SU-DHL-6 (cell line): ENCODE data around the gene DNASE1L1.

ENCODE experiments used
- EZH2phosphoT487 ChIP-seq: fragments of 200-600 bp; sonication (generic), shearing (Covaris generic); conservative IDR thresholded peaks from 2 replicates; pipeline ENCODE4 v1.6.1; 2018; ENCODE audit warnings: mild to moderate bottlenecking, antibody characterized with exemption, low read length, moderate library complexity, mixed read lengths
- TF ChIP-seq, protein P1 (sequence below): fragments of 200-600 bp; sonication (generic); IDR thresholded peaks from one replicate; pipeline ENCODE4 v1.5.1; 2017; ENCODE audit warnings: antibody characterized with exemption, mild to moderate bottlenecking, low read length, moderate library complexity; ENCODE audit not compliant: insufficient read depth, poor library complexity, severe bottlenecking

DNA sequence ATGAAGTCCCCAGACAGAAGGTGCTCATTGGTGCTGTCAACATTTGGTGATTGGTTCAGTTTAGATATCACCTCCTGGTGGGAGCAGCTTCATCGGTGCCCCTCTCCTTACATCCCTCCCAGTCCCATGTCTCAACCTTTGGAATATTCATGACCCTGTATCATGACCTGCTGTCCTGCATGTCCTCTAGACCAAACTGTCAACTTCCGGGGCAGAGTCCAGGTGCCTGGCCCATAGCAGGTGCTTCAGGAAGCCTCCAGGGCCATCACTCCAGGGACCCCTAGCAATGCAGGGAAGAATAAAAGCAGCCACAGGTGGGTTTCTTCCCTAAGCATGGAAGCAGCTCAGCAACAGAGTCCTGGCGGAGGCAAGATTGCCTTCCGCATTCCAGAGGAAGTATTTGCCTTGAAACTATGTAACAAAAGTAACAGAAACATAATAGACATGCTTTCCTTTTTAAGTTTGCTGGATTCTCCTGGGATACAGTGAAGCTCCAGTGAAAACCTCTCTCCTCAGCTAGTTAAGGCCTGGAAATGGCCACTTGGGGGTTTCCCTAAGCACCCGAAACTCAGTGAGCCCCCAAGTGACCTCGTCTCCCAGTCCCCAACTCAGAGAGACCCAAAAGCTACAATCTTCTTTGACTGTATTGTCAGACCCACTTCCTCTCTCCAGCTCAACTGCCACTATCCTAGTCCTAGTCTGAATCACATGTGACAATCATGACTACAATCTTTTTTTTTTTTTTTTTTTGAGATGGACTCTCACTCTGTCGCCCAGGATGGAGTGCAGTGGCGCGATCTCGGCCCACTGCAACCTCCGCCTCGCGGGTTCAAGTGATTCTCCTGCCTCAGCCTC is 18.1 kb upstream of the DNASE1L1 start:
- TF ChIP-seq, protein P1, sequence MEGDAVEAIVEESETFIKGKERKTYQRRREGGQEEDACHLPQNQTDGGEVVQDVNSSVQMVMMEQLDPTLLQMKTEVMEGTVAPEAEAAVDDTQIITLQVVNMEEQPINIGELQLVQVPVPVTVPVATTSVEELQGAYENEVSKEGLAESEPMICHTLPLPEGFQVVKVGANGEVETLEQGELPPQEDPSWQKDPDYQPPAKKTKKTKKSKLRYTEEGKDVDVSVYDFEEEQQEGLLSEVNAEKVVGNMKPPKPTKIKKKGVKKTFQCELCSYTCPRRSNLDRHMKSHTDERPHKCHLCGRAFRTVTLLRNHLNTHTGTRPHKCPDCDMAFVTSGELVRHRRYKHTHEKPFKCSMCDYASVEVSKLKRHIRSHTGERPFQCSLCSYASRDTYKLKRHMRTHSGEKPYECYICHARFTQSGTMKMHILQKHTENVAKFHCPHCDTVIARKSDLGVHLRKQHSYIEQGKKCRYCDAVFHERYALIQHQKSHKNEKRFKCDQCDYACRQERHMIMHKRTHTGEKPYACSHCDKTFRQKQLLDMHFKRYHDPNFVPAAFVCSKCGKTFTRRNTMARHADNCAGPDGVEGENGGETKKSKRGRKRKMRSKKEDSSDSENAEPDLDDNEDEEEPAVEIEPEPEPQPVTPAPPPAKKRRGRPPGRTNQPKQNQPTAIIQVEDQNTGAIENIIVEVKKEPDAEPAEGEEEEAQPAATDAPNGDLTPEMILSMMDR: no peak
- TF ChIP-seq EZH2phosphoT487: no peak
